Stimulated activated CD4-positive, alpha-beta T cell treated with anti-CD3 and anti-CD28 coated beads, Interleukin-12 subunit alpha, Interleukin-12 subunit beta, amount 100 ng/mL, for 24 hours (primary cell): Measurements from ENCODE around the gene MFGE8.
"Not testable (repeated sequence)": the region's sequence is repeated elsewhere in the genome, so short reads cannot be mapped to it uniquely, and the experiment has no call there.

Experiments used
- DNase-seq, 2 experiments: peaks; one replicate each; pipeline ENCODE4 v3.0.0-alpha.2; 2020; ENCODE audit warnings: low read depth in 2 of 2

MFGE8 gene, protein sequence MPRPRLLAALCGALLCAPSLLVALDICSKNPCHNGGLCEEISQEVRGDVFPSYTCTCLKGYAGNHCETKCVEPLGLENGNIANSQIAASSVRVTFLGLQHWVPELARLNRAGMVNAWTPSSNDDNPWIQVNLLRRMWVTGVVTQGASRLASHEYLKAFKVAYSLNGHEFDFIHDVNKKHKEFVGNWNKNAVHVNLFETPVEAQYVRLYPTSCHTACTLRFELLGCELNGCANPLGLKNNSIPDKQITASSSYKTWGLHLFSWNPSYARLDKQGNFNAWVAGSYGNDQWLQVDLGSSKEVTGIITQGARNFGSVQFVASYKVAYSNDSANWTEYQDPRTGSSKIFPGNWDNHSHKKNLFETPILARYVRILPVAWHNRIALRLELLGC

DNA sequence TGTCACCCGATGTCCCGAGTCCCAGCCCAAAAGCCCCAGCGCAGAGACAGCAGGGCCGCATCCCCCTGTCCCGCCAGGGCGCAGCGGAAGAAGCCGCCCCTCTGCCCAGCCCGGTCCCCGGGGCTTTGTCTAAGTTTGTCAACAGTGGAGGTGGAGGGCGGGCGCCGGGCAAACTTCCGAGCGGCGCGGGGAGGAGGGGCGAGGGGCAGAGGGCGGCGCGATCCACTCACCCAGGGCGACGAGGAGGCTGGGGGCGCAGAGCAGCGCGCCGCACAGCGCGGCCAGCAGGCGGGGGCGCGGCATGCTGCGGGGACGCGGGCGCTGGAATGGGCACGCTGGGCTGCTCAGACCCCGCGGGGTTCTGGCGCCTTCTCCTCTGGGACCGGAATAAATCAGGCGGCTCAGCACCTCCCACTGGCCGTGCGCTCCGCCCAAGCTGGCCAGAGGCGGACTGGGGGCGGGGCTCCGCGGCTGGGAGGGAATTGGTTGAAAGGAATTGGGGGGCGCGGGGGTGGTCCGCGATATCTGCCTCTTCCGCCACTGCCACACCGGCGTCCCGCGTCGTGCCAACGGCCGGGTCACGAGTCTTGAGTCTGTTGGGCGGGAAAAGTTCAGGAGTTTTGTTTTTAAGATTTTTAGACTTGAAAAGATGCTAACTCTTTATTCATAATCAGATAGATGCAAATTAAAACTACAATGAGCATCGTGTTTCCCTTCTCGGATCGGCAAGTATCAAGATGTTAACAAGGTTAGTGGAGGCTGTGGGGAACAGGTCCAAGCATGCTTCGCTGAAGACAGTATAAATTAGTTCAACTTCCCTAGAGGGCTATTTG lies at the start of gene MFGE8:
Gene MFGE8 (minus strand): TSS at position 363 of the 833 bp plus-strand sequence. CDS start 60 bp downstream, at position 303.
- DNase-seq: peak; percentile 44 to 65

DNA sequence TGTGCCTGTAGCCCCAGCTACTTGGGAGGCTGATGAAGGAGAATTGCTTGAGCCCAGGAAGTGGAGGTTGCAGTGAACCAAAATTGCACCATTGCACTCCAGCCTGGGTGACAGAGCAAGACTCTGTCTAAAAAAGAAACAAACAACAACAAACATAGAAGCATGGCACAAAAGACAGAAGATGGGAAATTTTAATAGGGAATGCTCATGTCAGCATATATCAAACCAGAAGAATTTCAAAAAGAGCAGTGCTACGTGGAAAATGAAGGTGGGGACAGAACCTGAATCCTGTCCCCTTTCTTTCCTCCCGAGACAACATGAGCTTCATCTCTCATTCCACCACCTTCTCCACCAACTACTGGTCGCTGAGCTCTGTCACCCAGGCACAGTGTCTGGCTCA lies 46.3 kb upstream of the MFGE8 start:
- no peak for DNase-seq

DNA sequence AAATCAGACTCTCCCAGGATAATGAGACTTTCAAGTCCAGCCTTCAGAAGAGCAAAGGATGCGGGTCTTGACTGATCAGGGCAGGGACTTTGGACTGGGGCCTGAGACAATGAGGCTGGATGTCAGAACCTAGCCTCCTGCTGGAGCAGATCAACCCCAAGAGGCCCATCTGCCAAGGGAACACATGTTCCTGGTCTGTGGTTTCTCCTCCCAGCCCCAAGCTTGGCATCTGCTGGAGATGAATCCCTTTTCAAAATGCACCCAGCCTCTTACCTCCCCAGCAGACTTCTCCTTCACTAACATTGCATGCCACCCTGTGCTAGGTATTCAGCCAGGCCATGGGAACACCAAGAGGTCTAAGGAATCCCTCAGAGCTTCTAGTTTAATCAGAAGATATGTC lies 43.7 kb upstream of the MFGE8 start:
- DNase-seq: no peak

DNA sequence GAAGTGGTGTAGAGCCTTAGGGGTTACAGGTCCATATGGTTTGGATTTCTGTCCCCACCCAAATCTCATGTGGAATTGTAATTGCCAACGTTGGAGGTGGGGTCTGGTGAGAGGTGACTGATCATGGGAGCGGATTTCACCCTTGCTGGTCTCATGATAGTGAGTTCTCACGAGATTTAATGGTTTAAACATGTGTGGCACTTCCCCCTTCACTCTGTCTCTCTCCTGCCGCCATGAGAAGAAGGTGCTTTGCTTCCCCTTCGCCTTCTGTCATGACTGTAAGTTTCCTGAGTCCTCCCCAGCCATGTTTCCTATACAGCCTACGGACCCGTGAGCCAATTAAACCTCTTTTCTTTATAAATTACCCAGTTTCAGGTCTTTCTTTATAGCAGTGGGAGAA lies 43.1 kb upstream of the MFGE8 start:
- no peak for DNase-seq

DNA sequence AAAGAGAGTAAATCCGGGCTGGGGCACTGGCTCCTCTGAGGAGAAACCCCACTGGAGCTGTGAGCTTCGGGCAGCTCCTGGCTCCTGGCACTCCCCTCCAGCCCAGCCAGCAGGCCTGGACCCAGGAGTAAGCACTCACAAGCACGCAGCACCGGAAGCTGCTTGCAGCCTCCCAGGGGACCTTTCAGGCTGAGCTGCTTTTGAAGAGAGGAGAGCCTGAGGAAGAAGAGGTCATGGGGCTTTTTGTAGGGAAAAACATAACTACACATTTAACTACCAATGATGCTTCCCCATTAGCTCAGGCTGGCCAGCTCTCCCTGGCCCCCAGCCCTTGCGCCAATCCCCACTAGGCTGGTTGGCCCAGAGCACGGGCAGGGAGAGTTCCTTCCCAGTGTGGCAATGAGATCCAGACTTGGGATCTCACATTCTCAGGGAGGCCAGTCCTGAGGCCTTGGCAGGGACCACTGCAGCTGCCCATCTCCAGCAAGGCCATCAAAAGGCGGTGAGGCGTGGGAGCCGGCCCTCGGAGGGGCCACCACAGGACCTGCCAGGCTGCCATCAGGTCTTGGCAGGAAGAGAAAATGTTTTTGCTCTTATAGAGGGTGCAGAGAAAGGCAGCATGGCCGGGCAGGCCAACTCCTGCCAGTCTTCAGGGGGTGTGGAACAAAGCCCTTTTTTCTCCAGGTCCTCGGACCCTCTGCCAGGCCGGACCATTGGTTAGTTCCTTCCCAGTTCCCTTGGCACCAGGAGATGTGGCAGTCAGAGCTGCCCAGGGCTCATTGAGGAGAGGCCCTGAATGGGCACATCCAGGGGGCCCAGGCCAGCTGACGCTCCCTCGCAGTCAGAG lies 41.5 kb upstream of the MFGE8 start:
- DNase-seq: no peak

DNA sequence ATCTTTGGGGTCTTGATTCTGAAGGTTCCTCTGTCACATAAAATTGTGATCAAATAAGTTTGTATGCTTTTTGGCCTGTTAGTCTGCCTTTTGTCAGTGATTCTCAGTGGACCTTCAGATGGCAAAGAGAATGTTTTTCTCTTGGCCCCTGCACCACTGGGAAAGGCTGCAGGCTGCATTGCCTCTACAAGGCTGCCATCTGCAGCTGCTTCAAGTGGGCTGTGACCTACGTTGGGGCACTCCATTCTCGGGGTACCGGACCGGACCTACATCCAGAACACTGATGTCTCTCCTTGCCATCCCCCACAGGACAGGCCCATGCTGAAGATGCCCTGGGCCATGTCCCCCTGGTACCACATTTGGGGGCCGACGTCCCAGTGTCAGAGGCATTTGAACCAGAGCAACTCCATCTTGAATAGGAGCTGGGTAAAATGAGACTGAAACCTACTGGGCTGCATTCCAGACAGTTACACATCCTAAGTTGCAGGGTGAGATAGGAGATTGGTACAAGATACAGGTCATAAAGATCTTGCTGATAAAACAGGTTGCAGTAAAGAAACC lies 37.5 kb upstream of the MFGE8 start:
- no peak for DNase-seq

DNA sequence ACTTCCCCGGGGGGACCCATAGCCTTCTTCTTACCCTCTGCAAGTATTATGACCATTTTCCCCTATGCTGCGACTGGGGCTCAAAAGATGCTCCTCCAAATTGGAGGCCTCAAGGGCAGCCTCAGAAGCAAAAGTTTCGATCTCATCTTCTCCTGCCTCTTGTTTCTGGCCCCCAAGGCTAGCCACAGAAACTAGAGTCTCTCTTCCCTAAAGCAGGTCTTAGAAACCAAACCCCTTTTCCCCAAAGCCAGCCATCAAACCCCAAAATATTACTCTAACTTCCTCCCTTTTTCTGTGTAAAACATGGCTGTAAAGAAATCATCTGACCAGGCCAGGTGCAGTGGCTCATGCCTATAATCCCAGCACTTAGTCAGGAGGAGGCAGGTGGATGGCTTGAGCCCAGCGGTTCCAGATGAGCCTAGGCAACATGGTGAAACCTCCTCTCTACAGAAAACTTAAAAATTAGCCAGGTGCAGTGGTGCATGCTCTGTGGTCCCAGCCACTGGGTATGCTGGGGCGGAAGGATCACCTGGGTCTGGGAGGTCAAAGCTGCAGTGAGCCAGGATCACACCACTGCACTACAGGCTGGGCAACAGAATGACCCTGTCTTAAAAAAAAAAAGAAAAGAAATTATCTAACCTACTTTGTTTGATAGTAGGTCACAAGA lies 36.7 kb upstream of the MFGE8 start:
- no peak for DNase-seq

DNA sequence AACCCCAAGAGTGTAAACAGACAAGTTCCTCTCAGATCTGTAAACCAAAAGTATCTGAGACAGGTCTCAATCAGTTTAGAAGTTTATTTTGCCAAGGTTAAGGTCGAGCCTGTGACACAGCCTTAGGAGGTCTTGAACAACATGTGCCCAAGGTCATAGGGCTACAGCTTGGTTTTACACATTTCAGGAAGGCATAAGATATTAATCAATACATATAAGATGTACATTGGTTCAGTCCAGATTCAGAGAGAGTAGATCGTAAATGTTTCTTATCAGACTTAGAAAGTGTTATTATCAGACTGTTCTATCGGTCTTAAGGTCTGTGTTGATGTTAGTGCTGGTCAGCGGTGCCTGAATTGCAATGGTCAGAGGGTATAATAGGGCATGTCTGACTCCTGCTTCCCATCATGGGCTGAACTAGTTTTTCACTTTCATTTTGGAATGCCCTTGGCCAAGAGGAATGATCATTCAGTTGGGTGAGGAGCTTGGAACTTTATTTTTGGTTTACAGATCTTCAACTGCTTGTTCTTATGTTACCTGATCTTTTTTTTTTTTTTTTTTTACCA lies 27.0 kb upstream of the MFGE8 start:
- no peak for DNase-seq

DNA sequence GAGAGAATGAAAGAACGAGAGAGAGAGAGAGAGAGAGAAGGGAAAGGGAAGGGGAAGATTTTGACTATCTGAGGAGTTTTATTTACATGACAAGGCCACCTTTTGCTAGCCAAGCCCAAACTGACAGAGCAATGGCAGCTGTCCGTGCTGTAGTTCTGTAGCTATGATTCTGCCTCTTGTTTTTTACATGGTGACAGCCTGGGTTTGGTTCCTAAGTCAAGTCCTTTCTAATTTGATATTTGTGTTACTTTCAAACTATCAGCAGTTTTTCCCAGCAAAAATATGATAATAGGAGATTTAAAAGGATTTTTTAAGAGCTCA lies 26.3 kb upstream of the MFGE8 start:
- DNase-seq: no peak

DNA sequence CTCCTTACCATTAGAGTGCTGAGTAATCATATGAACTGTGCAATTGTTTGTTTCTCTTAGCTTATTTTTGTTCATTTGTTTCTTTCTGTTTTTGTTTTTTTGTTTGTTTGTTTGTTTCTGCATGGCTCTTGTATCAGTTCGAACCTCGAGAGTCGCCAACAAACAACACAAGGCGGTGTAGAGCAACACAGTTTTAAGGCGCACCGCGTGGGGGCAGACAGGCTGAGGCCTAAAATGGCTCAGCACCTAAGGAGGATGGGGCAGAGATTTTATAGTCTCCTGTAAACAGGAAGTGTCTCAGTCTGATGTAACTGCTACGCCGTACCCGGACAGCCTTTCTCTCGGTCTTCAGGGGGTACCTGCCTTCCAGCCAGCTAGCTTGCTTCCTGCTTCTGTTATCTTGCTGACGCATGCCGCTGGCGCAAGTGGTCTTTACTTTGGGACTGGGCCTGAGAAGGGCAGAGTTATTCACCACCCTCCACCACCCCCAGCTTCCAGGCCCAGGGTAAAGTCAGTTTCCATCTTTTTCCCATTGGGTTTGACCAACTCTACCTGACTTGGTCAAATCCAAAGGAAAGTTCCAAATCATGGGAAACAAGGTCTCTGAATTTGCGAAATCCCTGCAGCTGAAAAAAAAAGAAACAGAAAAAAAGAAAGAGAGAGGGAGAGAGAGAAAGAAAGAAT lies 25.8 kb upstream of the MFGE8 start:
- DNase-seq: no peak

DNA sequence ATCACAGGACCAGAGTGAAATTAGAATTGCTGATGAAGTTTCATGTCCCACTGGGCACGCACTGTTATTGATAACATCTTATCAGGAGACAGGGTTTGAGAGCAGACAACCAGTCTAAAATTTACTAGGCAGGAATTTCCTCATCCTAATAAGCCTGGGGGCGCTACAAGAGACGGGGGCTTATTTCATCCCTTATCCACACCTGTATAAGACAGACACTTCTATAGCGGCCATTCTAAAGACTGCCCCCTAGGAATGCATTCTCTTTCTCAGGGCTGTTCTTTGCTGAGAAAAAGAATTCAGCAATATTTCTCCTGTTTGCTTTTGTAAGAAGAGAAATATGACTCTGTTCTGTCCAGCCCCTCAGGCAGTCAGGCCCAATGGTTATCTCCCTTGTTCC lies 21.3 kb upstream of the MFGE8 start:
- not testable (repeated sequence) for DNase-seq

DNA sequence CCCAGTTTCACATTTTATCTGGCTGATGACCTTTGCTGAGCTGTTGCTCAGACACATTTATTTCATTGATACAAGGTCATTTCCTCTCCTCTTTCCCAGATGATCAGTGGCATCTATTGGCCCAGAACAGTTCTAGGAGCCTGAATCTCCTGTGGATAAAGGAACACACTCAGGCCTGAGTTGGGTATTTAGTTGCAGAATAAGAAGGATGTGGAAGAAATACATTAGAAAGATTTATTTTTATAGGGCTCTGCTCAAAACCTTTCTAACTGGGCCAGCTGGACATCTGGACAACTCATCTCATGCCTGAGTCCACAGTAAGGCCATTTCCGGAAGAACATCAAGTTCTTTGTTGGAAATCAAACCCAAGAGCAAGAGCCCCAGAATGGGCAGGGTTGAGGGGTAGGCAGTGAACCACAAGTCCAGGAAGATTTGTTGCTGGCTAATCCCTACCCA lies 19.7 kb upstream of the MFGE8 start:
- no peak for DNase-seq

DNA sequence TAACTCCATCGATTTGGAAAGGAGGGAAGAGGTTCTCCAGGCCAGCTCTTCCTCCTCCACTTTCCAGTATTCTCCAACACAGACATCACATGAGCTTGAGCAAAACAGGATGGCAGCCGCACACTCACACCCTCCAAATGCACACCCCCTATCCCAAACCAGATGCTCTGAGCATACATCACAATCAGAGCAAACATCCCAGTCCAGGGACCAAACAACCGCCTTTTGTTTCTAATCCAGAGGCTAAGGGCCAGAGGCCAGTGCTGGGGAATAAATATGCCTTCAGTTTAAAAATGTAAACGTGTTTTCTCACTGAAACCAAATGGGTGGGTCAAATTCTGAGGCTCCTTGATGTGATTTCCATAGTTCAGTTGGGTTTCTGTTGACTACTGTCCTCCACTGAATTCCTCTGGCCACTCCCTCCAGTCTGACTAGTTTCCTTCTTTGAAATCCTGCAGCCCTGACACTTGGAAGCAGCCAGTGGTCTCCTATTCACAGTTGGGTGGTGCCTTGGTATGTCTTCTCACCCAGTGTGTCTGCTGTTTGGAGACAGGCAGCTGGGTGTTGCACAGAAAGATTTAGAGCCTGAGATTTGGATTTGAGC lies 19.2 kb upstream of the MFGE8 start:
- DNase-seq: no peak

DNA sequence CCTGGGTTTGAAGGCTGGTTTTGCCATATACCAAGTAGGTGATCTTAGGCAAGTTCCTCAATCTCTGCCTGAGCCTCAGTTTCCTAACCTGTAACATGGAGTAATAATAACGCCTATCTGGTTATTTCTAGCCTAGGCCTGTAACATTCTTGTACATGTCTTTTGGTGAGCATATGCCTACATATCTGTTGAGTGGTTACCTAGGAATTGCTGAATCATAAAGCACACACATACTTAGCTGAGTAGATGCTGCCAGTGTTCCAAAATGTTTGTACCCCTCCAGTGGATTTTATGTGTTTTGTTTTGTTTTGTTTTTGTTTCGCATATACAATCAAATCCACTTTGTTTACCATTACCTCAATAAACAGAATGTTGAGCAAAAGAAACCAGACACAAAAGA lies 17.4 kb upstream of the MFGE8 start:
- DNase-seq: no peak

DNA sequence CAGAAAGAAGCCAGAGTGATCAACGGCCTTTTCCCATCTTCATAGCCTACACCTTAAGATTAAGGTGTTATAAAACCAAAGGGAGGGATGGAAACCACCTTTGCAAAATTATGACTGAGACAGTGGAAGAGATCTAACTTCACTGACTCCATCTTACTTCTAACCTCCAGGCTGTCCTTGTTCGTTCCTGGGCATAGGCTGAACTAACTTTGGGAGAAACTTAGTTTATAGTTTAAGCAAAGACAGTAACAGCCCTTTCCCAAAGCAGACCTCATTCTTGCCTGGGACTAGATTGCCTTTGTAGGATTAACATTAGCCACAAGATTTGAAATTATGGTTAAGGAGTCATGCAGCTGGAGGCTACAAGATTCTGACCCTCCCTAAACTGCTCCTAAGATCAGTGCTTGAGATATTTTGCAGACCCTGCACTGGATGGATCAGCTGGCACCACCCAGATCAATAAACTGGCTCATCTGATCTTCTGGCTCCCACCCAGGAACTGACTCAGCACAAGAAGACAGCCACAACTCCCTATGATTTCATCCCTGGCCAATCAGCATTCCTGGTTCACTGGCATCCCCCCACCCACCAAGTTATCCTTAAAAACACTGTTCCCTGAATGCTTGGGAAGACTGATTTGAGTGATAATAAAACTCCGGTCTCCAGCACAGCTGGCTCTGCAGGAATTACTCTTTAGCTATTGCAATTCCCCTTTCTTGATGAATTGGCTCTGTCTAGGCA lies 16.3 kb upstream of the MFGE8 start:
- not testable (repeated sequence) for DNase-seq

DNA sequence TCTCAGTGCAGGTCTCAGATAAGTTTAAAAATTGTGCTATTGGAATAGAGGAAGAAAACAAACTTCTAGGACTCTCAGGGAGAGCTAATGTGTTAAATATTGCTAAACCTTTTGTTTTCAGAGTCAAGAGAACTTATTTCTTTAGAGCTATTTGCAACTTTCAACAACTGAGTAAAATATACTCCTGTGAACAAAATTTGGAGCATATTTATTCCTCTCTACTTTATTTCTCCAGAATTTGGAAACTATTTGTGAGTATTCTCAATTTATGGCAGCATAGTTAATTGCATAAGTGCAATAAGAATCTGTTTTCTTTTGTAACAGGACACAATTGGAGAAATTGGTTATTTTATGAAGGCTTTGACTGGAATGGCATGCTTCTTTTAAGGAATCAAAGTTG lies 15.0 kb upstream of the MFGE8 start:
- DNase-seq: not testable (repeated sequence)

DNA sequence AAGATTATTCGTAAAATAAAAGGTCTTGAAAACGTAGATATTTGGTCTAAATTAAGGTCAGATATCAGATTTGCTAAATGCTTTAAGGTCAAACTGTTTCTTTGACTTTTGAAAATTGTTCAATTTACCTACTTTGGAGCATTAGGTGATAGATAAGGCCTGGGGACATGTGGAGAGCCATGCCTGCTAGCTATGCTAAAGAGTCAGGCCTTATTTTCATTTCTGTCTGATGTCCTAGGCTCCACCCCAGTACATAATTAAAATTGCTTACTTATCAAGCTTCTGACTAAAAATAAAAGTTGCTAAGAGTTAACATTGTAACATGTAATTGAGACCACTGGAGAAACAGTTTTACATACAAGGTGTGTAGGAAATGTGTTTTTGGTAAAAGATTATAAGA lies 12.5 kb upstream of the MFGE8 start:
- not testable (repeated sequence) for DNase-seq

DNA sequence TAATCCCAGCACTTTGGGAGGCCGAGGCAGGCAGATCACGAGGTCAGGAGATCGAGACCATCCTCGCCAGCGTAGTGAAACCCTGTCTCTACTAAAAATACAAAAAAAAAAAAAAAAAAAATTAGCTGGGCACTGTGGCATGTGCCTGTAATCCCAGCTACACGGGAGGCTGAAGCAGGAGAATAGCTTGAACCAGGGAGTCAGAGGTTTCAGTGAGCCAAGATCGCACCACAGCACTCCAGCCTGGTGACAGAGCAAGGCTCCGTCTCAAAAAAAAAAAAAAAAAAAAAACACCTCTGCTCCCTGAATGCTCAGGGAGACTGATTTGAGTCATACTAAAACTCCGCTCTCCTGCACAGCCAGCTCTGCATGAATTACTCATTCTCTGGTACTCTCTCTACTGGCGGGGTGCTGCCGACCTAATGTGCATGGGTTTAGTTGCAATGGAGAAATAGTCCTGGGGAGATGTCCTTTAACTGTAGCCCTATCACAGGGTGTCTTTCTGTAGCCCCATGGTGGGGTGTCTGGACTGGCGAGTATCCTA lies 7.8 kb upstream of the MFGE8 start:
- DNase-seq: not testable (repeated sequence)
